Psoas muscle (tissue), 8 donors: Measurements from ENCODE around the gene GDI2. TPM values are rescaled to one million over a fixed set of nuclear protein-coding genes. Genes with fewer than 3 reads are reported as not detected.

Source experiments
- ATAC-seq, 4 donors: fragments of 200-7000 bp; cut with Tn5 transposase; one replicate each; pipeline ENCODE4 v1.9.1; 2020; ENCODE audit warnings: moderate library complexity in 3 of 4, mild to moderate bottlenecking in 2 of 4
- DNase-seq, 2 donors: peaks; one replicate each; pipeline ENCODE4 v3.0.0-alpha.2; 2020
- H3K27ac ChIP-seq: fragments of 200-600 bp; one replicate; pipeline ENCODE4 v1.8.0; 2022
- H3K27me3 ChIP-seq, 3 donors: fragments of 200-600 bp in 1 of 3; one replicate each; pipeline versions ENCODE4 v1.6.1 to v1.8.0; 2013 to 2022; ENCODE audit warnings: low read length in 2 of 3, mild to moderate bottlenecking in 2 of 3, moderate library complexity in 1 of 3; ENCODE audit not compliant: insufficient read depth in 3 of 3
- H3K36me3 ChIP-seq, 2 donors: fragments of 200-600 bp in 1 of 2; one replicate each; pipeline versions ENCODE4 v1.6.1 to v1.8.0; 2013 to 2022; ENCODE audit warnings: low read depth in 1 of 2, mild to moderate bottlenecking in 1 of 2, moderate library complexity in 1 of 2; ENCODE audit not compliant: insufficient read depth in 1 of 2
- H3K4me1 ChIP-seq: fragments of 200-600 bp; one replicate; pipeline ENCODE4 v1.8.0; 2022
- H3K4me3 ChIP-seq: fragments of 200-600 bp; one replicate; pipeline ENCODE4 v1.8.0; 2022; ENCODE audit warnings: mild to moderate bottlenecking
- H3K9me3 ChIP-seq: fragments of 200-600 bp; one replicate; pipeline ENCODE4 v1.8.0; 2022
- WGBS, 3 donors: extraction: QIAGEN DNeasy Blood & Tissue Kit; methylation state at CpG; one replicate each; pipeline versions ENCODE4 v1.1.6 to v1.1.7; 2013; 5-methylcytosine and 5-hydroxymethylcytosine counted together
- intact Hi-C, 2 donors: fragments of 100-400 bp; cut with DNase I; formaldehyde crosslinking; loops; one replicate each; pipeline versions ENCODE4 v1.11.0 to v1.14.2; 2022
- polyA plus RNA-seq, 3 donors: library from polyadenylated mRNA; stranded (reverse); fragments of 200-250 nt; gene quantifications; one replicate each; pipeline ENCODE4 v1.2.3, GENCODE V29; 2013
- total RNA-seq, 4 donors: library from RNA; stranded (reverse); fragmentation: NEBNext Ultra II Directional in 2 of 4; extraction: Animal tissue kit (Norgen Biotek cat#: 25700) in 2 of 4; gene quantifications; one replicate each; pipeline versions ENCODE4 v1.2.1 to v1.2.4, GENCODE V29; 2021 to 2023
- TF ChIP-seq, protein P1 (sequence below): fragments of 200-600 bp; IDR thresholded peaks from one replicate; pipeline ENCODE4 v1.8.0; 2022; ENCODE audit warnings: antibody characterized with exemption
- donor health status: healthy with polysubstance abuse.
- donor health status: DM: no; HTN: no; CAD: no; lungs with moderate emphysema.
- donor health status: Bipolar disorder and iron deficiency.
- donor health status: healthy.
- donor health status: DM: yes; HTN: yes; CAD: no.
- donor health status: DM: no; HTN: no; CAD: no.
- donor health status: DM: no; HTN: no; CAD: no.
- donor health status: DM: yes; HTN: yes; CAD: no.

Gene GDI2
- total and polyA plus RNA-seq, 7 donors: 79.6 to 152 (median 116) TPM

DNA sequence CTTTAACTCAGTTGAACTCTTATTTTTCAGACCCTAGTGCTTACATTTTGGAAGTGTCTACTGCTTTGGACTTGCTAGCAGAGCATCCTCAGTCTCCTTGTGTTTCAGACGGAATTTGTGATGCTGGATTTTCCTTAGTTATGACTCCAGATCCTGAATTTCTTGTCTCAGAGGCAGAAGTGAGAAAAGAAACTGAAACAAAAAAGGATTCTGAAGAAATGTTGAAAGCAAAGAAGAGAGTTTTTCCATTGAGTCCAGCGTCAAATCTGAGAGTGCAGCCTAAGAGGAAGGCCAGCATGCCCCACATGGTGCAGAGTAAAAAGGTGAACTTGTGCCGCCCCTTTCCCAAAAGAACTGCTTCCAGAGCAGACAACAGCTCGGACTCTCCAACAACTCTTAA, 82.5 kb downstream of the GDI2 start:
- TF ChIP-seq, protein P1, sequence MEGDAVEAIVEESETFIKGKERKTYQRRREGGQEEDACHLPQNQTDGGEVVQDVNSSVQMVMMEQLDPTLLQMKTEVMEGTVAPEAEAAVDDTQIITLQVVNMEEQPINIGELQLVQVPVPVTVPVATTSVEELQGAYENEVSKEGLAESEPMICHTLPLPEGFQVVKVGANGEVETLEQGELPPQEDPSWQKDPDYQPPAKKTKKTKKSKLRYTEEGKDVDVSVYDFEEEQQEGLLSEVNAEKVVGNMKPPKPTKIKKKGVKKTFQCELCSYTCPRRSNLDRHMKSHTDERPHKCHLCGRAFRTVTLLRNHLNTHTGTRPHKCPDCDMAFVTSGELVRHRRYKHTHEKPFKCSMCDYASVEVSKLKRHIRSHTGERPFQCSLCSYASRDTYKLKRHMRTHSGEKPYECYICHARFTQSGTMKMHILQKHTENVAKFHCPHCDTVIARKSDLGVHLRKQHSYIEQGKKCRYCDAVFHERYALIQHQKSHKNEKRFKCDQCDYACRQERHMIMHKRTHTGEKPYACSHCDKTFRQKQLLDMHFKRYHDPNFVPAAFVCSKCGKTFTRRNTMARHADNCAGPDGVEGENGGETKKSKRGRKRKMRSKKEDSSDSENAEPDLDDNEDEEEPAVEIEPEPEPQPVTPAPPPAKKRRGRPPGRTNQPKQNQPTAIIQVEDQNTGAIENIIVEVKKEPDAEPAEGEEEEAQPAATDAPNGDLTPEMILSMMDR: no peak
- H3K27ac ChIP-seq: no peak overlapping the region
- no peaks in the 10 kb centered on the region for H3K27me3 ChIP-seq
- intact Hi-C loops: no loop called here
- ATAC-seq: no peak
- H3K4me3 ChIP-seq: no peak overlapping the region
- WGBS, 3 donors: 94 to 96% (median 95%) methylated on average over 4 of the region's 4 CpGs
- no peaks in the 10 kb centered on the region for H3K9me3 ChIP-seq
- no peak for DNase-seq
- H3K36me3 ChIP-seq: peaks cover 8 to 89% of the 10 kb centered on the region in 2 donors
- no peaks in the 10 kb centered on the region for H3K4me1 ChIP-seq

DNA sequence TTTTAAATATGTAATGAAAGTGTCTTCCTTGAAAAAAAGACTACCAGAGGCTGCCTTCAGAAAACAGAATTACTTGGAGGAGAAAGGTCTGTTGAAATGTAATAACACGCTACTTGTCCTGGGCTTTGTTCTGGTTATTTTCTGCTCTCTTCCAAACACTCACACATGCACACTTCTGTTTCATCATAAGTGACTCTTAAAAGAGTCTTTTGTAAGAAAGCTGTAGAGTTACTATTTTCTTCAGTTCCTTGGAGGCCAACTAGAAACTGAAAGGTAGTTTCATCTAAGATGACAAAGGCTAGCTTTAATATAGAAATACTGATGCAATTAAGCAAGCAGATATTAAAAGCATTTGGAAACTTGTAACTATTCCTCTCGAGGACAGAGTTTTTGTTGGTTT, 89.5 kb downstream of the GDI2 start:
- Histone ChIP-seq H3K36me3 (peaks cover 9 to 75% of the 10 kb centered on the region in 2 donors), H3K4me3 (no peak overlapping the region), H3K9me3 (no peaks in the 10 kb centered on the region), H3K27ac (no peak overlapping the region), H3K27me3 (no peaks in the 10 kb centered on the region), H3K4me1 (no peaks in the 10 kb centered on the region)
- ATAC-seq (no peak), DNase-seq (no peak)
- WGBS, 3 donors: 55 to 73% (median 56%) methylated on average over 2 of the region's 2 CpGs
- intact Hi-C loops: no loop called here
- TF ChIP-seq, protein P1: no peak

DNA sequence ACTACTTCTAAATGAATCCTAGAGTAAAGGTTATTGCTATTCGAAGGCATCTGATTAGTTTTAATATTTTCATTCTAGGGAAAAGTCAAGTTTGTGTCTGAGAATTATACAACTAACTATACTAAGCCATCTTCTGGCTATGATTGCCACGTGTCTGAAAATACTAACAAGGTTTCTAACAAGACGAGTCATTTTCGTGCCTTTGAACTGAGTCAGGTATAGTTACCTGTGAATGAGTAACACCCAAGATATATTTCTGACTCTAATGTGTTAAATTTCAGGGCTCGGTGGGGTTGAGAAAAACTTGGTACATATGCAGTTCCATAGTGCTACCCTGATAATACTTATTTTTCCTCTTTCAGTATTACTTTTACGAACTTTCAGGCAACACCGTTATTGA, 93.1 kb downstream of the GDI2 start:
- no peak overlapping the region for H3K4me3 ChIP-seq
- TF ChIP-seq, protein P1: no peak
- DNase-seq (no peak), ATAC-seq (no peak)
- WGBS, 3 donors: 92 to 95% (median 92%) methylated on average over 7 of the region's 7 CpGs
- H3K4me1 ChIP-seq: peaks cover 7% of the 10 kb centered on the region
- H3K9me3 ChIP-seq: no peaks in the 10 kb centered on the region
- peaks cover 4 to 44% of the 10 kb centered on the region in 2 donors for H3K36me3 ChIP-seq
- intact Hi-C loops: no loop called here
- H3K27ac ChIP-seq: no peak overlapping the region
- no peaks in the 10 kb centered on the region for H3K27me3 ChIP-seq

DNA sequence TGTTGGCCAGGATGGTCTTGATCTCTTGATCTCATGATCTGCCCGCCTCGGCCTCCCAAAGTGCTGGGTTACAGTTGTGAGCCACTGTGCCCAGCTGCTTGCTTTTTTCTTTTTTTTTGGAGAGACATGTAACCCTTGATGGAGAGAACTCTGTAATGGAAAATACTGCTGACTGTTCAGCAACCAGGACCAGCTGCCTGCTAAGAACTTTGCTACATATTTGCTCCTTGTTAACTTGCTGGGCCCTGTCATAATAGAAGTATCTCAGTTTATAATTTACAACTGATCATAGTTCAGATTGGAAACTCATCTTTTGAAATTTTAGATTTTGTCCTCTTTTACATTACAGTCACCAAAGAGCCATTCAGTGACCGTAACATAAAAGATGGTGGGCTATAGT, 93.7 kb downstream of the GDI2 start:
- Histone ChIP-seq H3K4me3 (no peak overlapping the region), H3K4me1 (peaks cover 7% of the 10 kb centered on the region), H3K27ac (no peak overlapping the region), H3K36me3 (peaks cover 4 to 39% of the 10 kb centered on the region in 2 donors), H3K9me3 (no peaks in the 10 kb centered on the region), H3K27me3 (no peaks in the 10 kb centered on the region)
- 56 to 80% (median 66%) methylated on average over 3 of the region's 3 CpGs for WGBS, 3 donors
- TF ChIP-seq, protein P1: no peak
- no peak for DNase-seq
- intact Hi-C loops: no loop called here
- no peak for ATAC-seq

Other genes with a start within 250 kb of the GDI2 start
- 10 to 100 TPM; 13.0 to 20.8 (median 15.5) TPM for gene ASB13, start 146.8 kb downstream of the GDI2 start, total RNA-seq
- 10 to 100 TPM in 2 of 3 donors, 1 to 10 TPM in 1; 9.8 to 18.3 (median 11.4) TPM for gene ASB13, start 146.8 kb downstream of the GDI2 start, polyA plus RNA-seq
- 10 to 100 TPM; 31.5 to 45.6 (median 39.0) TPM for gene TASOR2, start 128.6 kb downstream of the GDI2 start, total RNA-seq
- gene TASOR2, start 128.6 kb downstream of the GDI2 start, polyA plus RNA-seq: 10 to 100 TPM in 2 of 3 donors, 1 to 10 TPM in 1; 8.2 to 24.9 (median 12.1) TPM
- gene ANKRD16, start 76.5 kb upstream of the GDI2 start, total RNA-seq: 1 to 10 TPM; 2.8 to 4.6 (median 3.2) TPM
- 1 to 10 TPM; 3.5 to 4.3 (median 4.0) TPM for gene ANKRD16, start 76.5 kb upstream of the GDI2 start, polyA plus RNA-seq
- gene FBH1, start 76.8 kb upstream of the GDI2 start, total RNA-seq: 10 to 100 TPM; 32.4 to 56.7 (median 39.9) TPM
- gene FBH1, start 76.8 kb upstream of the GDI2 start, polyA plus RNA-seq: 10 to 100 TPM; 38.2 to 59.3 (median 54.4) TPM
- gene IL15RA, start 164.1 kb upstream of the GDI2 start, total RNA-seq: 10 to 100 TPM in 1 of 4 donors, 1 to 10 TPM in 3; 7.9 to 10.9 (median 9.5) TPM
- 10 to 100 TPM in 2 of 3 donors, 1 to 10 TPM in 1; 8.9 to 13.1 (median 11.2) TPM for gene IL15RA, start 164.1 kb upstream of the GDI2 start, polyA plus RNA-seq
- gene IL2RA, start 248.9 kb upstream of the GDI2 start, total RNA-seq: 1 to 10 TPM in 1 of 4 donors, under 1 TPM in 3; 0.13 to 1.8 (median 0.73) TPM
- under 1 TPM; 0.08 to 0.20 (median 0.12) TPM for gene IL2RA, start 248.9 kb upstream of the GDI2 start, polyA plus RNA-seq